ENCODE measurements around the gene THRB.
"Not testable (repeated sequence)": the region's sequence is repeated elsewhere in the genome, so short reads cannot be mapped to it uniquely, and the experiment has no call there.

The THRB gene

GRCh38 chr3:24440760-24441464 is 53.7 kb downstream of the THRB start:
- DNase-seq, result no peak

DNA sequence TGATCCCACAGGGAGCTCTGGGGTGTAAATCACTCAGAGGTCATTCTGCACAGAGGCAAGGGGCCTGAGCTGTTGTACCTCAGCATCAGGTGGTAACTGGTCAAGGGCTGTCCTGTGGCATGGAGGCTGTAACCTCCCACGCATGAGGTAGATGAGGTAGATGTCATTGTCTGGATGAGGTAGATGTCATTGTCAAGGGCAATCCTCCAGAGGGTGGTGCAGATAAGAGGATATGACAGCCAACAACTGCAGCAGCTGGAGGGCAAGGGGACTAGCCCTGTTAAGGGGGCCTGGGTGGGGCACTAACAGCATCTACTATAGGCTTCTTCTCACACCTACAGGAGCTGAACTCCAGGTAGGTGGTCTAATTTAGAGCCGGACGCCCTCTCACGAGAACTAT is 55.6 kb downstream of the THRB start:
- DNase-seq, result no peak

DNA sequence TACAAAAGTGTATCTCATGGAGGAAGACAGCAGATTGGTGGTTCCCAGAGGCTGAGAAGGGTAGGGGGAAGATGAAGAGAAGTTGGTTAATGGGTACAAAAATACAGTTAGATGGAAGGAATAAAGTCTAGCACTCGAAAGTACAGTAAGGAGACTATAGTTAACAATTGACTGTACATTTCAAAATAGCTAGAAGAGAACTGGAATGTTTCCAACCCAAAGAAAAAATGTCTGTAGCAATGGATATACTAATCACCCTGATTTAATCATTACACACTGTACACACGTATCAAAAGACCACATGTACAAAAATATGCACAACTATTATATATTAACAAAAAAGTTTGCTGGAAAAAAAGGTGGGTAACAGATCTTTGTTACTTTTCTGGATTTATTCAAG is 57.3 kb downstream of the THRB start:
- no peak for DNase-seq

DNA sequence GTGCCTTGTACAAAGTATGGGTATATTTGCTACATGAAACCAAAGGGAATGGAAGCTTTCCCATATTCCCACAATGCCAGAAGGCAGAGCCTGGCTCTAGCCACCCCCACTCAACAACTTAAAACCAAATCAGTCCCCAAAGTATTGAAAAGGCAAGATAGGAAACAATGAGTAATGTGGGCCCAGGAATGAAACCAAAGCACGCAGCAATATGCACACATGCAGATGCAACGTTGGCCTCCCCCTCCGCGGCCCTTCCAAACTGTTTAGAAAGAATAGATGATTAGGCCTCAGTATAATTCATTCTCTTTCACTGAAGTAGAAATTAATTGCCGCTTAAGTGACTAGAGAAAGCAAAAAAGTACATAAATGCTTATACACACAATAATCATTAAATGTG is 59.1 kb downstream of the THRB start:
- no peak for DNase-seq

GRCh38 chr3:24434651-24435050 is 60.0 kb downstream of the THRB start:
- no peak for DNase-seq

GRCh38 chr3:24433838-24434591 is 60.6 kb downstream of the THRB start:
- no peak for DNase-seq

DNA sequence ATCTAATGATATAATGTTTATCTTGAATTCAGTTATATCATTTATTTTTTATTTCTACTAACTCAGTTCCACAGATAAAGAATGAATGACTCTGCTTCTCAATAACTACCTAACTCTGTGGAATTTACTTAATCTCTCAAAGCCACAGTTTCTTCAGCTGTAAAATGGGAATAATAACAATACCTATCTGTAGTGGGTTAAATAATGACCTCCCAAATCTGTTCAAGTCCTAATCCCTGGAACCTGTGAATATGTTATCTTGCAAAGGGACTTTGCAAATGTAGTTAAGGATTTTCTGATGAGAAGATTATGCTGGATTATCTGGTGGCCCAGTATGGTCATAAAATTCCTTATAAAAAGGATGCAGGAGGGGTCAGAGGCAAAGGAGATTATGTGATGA is 61.7 kb downstream of the THRB start:
- DNase-seq, result no peak

DNA sequence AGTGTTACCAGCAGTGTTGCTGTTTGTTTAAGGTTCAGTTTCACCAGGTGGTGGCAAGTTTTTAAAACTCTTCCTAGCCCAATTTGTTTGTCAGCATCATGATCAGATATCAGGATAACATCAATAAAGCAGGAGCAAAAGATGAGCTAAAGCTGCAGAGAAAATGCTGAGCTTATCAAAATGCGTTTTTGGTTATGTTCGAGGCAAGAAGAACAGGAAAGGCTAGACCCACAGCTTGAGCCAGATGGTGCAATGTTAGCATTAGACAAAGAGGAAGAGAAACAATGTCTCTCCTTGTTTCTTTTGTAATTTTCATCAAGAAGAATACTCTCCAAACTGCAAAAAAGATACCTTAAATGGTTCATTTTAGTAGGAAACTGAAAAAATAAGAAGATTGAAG is 66.2 kb downstream of the THRB start:
- no peak for DNase-seq

GRCh38 chr3:24426896-24427295 is 67.8 kb downstream of the THRB start:
- DNase-seq, result no peak

- DNase-seq, result not testable (repeated sequence)
Observed at GRCh38 chr3:24420829-24421228, 73.8 kb downstream of the THRB start.

- no peak for DNase-seq
Observed at GRCh38 chr3:24420224-24420623, 74.4 kb downstream of the THRB start.

GRCh38 chr3:24419067-24419791 is 75.4 kb downstream of the THRB start:
- DNase-seq, result no peak

- DNase-seq, result no peak
Observed at GRCh38 chr3:24417730-24418129, 76.9 kb downstream of the THRB start.

DNA sequence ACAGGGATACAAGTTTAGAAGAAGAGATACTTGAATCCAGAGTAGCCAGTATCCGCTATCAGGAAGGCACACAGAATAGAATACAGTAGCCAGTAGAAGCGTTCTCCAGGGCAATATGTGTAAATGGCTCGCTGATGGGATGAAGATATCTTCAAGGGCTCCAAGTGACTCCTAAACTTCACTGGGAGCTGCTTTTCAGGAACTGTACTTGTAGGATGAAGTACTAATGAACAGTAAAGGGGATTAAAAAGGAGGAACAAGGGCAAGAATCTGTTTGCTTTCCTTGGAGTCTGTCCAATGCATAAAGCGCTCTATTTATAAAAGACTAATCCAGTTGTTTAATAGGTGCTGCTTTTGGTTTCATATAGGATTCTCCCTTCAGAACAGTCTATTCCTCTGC is 78.4 kb downstream of the THRB start:
- no peak for DNase-seq

- no peak for DNase-seq
Observed at GRCh38 chr3:24415824-24416223, 78.8 kb downstream of the THRB start.

DNA sequence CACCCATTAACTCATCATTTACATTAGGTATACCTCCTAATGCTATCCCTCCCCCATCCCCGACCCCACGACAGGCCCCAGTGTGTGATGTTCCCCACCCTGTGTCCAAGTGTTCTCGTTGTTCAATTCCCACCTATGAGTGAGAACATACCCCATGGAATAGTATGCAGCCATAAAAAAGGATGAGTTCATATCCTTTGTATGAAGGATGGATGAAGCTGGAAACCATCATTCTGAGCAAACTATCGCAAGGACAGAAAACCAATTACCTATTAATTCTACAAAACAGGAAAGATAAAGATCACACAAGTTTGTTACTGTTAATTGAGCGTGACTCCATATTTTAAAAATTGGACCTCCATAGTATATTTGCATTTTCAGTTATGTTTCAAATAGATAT is 81.0 kb downstream of the THRB start:
- DNase-seq, result not testable (repeated sequence)

GRCh38 chr3:24410860-24411259 is 83.8 kb downstream of the THRB start:
- no peak for DNase-seq

DNA sequence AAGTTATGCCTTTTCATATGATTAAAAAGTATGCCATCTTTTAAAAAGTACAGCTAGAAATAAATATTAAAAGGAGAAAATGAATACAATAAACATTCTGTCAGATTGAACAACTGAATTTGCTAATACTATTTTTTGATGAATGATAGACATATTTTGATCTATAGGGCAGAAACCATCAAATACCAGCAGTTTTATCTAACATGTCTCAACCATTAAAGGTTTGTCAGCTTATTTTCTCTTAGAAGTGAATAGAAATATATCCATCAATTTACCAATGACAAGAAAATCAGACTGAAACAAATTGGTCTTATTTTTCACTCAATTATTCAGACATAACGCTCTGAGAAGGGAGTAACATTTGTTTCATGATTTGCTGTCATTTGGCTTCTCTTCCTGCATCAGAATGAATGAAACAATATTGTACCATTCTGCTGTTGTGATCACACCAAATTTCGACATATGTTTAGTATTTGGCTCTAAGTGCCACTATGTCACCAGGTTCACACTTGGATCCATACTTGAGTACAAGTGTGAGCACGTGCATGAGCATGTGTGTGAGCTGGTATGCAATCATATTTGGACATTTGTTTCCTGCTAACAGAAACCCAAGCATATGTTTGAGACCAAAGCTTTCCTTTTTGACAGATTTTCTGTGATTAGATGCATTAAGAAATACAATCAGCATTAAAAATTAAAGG is 86.5 kb downstream of the THRB start:
- no peak for DNase-seq

GRCh38 chr3:24406900-24407299 is 87.8 kb downstream of the THRB start:
- no peak for DNase-seq

DNA sequence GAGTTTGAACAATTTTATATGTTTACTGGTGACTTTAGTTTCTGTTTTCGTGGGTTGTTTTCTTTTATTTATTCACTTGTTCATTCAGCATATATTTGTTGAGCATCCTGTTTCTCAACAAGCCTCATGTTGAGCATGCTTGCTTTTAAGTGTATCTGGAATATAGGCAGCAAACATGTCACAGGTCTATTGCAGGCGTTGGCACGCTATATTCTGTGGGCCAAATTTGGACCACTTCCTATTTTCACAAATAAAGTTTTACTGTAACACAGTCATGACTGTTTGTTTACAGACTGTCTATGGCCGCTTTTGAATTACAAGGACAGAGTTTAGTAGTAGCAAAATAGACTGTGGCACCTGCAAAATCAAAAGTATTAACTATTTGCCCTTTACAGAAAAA is 89.6 kb downstream of the THRB start:
- no peak for DNase-seq

DNA sequence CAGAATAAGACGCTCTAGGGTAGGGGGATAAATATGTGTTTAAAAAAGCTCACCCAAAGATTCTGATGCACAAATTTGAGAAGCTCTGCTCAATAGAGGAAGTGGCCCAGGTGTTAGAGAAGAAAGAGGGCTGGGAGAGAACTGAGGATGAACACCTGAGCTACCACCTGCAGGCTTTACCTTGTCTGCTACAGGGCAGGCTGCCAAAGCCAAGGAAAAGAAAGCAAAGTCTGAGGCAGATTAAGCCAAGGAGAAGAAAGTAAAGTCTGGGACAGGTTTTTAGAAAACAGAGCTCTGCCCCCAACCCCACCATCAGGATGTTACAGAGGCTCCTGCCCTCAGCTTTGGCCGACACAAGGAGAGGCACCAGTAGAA is 92.9 kb downstream of the THRB start:
- DNase-seq, result no peak

DNA sequence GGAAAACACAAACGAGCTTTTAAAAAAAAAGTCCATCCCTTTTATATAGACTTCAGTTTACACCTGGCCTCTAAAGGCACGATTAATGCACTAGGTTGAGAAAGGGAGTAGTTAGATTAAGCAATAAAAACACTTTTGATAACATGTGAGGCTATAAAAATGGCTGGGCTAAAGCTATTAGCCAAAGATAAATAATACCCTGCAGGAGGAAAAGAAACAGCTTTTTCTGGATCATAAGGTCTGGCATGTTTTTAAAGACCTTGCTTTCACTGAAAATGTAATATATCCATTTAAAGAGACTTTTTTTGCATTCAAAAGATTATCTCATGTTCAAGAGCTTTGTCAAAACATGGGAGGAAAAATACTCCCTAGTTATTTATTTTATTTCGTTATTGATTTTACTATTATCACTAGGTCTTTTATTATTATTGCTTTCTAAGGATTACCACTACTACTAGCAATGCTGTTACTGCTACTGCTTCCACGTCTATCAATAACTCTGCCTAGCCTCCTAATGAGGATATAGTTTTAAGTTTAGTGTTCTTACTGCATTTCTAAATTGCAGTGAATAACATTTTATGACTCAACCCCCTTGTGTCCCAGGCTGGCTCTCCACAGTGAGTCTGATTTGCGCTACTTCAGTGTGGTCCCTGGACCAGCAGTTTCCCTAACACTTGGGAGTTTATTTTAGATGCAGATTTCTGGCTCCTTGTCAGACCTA is 93.4 kb downstream of the THRB start:
- no peak for DNase-seq

GRCh38 chr3:24400450-24400849 is 94.2 kb downstream of the THRB start:
- no peak for DNase-seq
